H1 (cell line): ENCODE results near the gene TAF8. TPM values are rescaled to one million over a fixed set of nuclear protein-coding genes. Genes with fewer than 3 reads are reported as not detected.

Experiments used
- CTCF ChIA-PET: fragments of 300-600 bp; sonication (Branson Sonifier 250); formaldehyde crosslinking; loops from one replicate; lab custom pipeline; 2021; ENCODE audit not compliant: partially characterized antibody; lab: Charles Lee
- POLR2A ChIA-PET: fragments of 300-600 bp; sonication (Branson Sonifier 250); formaldehyde crosslinking; loops from one replicate; lab custom pipeline; 2021; ENCODE audit warnings: inconsistent platforms; ENCODE audit not compliant: partially characterized antibody; lab: Charles Lee
- DNase-seq, 2 experiments: peaks; one replicate each; pipeline versions ENCODE4 v3.0.0 to v3.0.0-alpha.2; 2010 to 2022; ENCODE audit warnings: low spot score in 2 of 2, low read depth in 1 of 2, mixed read lengths in 1 of 2
- FAIRE-seq: peaks from 2 replicates; lab custom pipeline; 2011; peaks lifted over from hg19 to GRCh38; lab: Jason Lieb, UNC
- H2AFZ ChIP-seq: 2 replicates; pipeline ENCODE4 v1.8.1; 2012; ENCODE audit warnings: low read length, inconsistent platforms
- H2AK5ac ChIP-seq: 2 replicates; pipeline ENCODE4 v1.6.1; 2013; ENCODE audit warnings: low read depth, low read length
- H2BK120ac ChIP-seq: replicated peaks from 2 replicates; pipeline ENCODE3; 2013; ENCODE audit warnings: low read depth, low read length, inconsistent platforms
- H2BK12ac ChIP-seq: 2 replicates; pipeline ENCODE4 v1.6.1; 2013; ENCODE audit warnings: low read depth, low read length
- H2BK15ac ChIP-seq: 2 replicates; pipeline ENCODE4 v1.6.1; 2013; ENCODE audit warnings: low read length
- H2BK20ac ChIP-seq: 2 replicates; pipeline ENCODE4 v1.6.1; 2013; ENCODE audit warnings: low read length
- H2BK5ac ChIP-seq: 2 replicates; pipeline ENCODE4 v1.6.1; 2013; ENCODE audit warnings: low read depth, low read length
- H3K14ac ChIP-seq: 2 replicates; pipeline ENCODE4 v1.6.1; 2013; ENCODE audit warnings: inconsistent platforms; ENCODE audit not compliant: insufficient read length
- H3K18ac ChIP-seq: 2 replicates; pipeline ENCODE4 v1.6.1; 2013; ENCODE audit warnings: low read length; ENCODE audit errors: extremely low read depth
- H3K23ac ChIP-seq: 2 replicates; pipeline ENCODE4 v1.6.1; 2013; ENCODE audit warnings: inconsistent platforms; ENCODE audit not compliant: insufficient read length
- H3K23me2 ChIP-seq: 2 replicates; pipeline ENCODE4 v1.6.1; 2013; ENCODE audit warnings: low read depth, low read length
- H3K27ac ChIP-seq: 2 replicates; pipeline ENCODE4 v1.6.1; 2011; ENCODE audit warnings: low read depth, low read length, inconsistent platforms
- H3K27me3 ChIP-seq, 4 experiments: replicated peaks in 1 of 4; 1 replicate in 1 of 4; 2 replicates in 3 of 4; pipeline versions ENCODE4 v1.6.1 to v1.8.1; 2011 to 2013; ENCODE audit warnings: low read length in 3 of 4, mild to moderate bottlenecking in 3 of 4, inconsistent platforms in 2 of 4, mixed read lengths in 2 of 4, moderate library complexity in 1 of 4; ENCODE audit not compliant: control insufficient read depth in 3 of 4, insufficient read depth in 3 of 4; ENCODE audit errors: extremely low read depth in 1 of 4
- H3K36me3 ChIP-seq, 4 experiments: 2 replicates each; pipeline versions ENCODE4 v1.6.1 to v1.8.1; 2011 to 2013; ENCODE audit warnings: mild to moderate bottlenecking in 4 of 4, low read length in 3 of 4, moderate library complexity in 2 of 4, control low read depth in 1 of 4, inconsistent platforms in 1 of 4; ENCODE audit not compliant: insufficient read depth in 4 of 4, control insufficient read depth in 2 of 4
- H3K4ac ChIP-seq: replicated peaks from 2 replicates; pipeline ENCODE3; 2013; ENCODE audit warnings: low read length, low read depth, mixed read lengths, inconsistent platforms; ENCODE audit not compliant: insufficient read length
- H3K4me1 ChIP-seq, 4 experiments: replicated peaks in 1 of 4; 1 replicate in 1 of 4; 2 replicates in 3 of 4; pipeline versions ENCODE4 v1.6.1 to v1.8.1; 2011 to 2013; ENCODE audit warnings: low read length in 3 of 4, inconsistent platforms in 2 of 4, mixed read lengths in 1 of 4; ENCODE audit not compliant: insufficient read depth in 4 of 4, control insufficient read depth in 3 of 4
- H3K4me2 ChIP-seq, 2 experiments: 2 replicates each; pipeline versions ENCODE4 v1.6.1 to v1.8.1; 2011 to 2013; ENCODE audit warnings: low read depth in 2 of 2, low read length in 2 of 2, control low read depth in 1 of 2, inconsistent platforms in 1 of 2, mild to moderate bottlenecking in 1 of 2; ENCODE audit not compliant: insufficient read depth in 1 of 2
- H3K4me3 ChIP-seq, 4 experiments: fragments of 200-600, 300-600 bp in 1 of 4; sonication (generic), shearing (Covaris generic), sonication (Bioruptor Twin) in 1 of 4; 2 replicates each; pipeline versions ENCODE4 v1.5.1 to v1.8.1; 2011 to 2016; ENCODE audit warnings: low read length in 4 of 4, low read depth in 3 of 4, control low read depth in 2 of 4, inconsistent platforms in 2 of 4, mild to moderate bottlenecking in 2 of 4, mixed read lengths in 1 of 4, moderate library complexity in 1 of 4; ENCODE audit not compliant: insufficient read depth in 2 of 4; ENCODE audit errors: extremely low read depth in 1 of 4
- H3K56ac ChIP-seq: replicated peaks from 2 replicates; pipeline ENCODE3; 2013; ENCODE audit warnings: low read depth, mild to moderate bottlenecking, mixed read lengths, low read length, inconsistent platforms; ENCODE audit not compliant: insufficient read length
- H3K79me1 ChIP-seq: 2 replicates; pipeline ENCODE4 v1.6.1; 2013; ENCODE audit warnings: low read depth, low read length, control low read depth
- H3K79me2 ChIP-seq, 2 experiments: 2 replicates each; pipeline versions ENCODE4 v1.6.1 to v1.8.1; 2012 to 2013; ENCODE audit warnings: low read length in 2 of 2, mild to moderate bottlenecking in 2 of 2, inconsistent platforms in 1 of 2; ENCODE audit not compliant: insufficient read depth in 2 of 2, control insufficient read depth in 1 of 2
- H3K9ac ChIP-seq, 4 experiments: replicated peaks in 1 of 4; 1 replicate in 1 of 4; 2 replicates in 3 of 4; pipeline versions ENCODE4 v1.6.1 to v1.8.1; 2011 to 2013; ENCODE audit warnings: low read depth in 3 of 4, low read length in 3 of 4, control low read depth in 2 of 4, mild to moderate bottlenecking in 2 of 4, moderate library complexity in 2 of 4, inconsistent platforms in 1 of 4; ENCODE audit errors: extremely low read depth in 1 of 4
- H3K9me3 ChIP-seq, 2 experiments: 2 replicates each; pipeline versions ENCODE4 v1.6.1 to v1.8.1; 2012 to 2013; ENCODE audit warnings: mild to moderate bottlenecking in 2 of 2, moderate library complexity in 2 of 2, control low read depth in 1 of 2, inconsistent platforms in 1 of 2, low read depth in 1 of 2, low read length in 1 of 2, mixed read lengths in 1 of 2; ENCODE audit not compliant: insufficient read depth in 2 of 2
- H4K20me1 ChIP-seq, 2 experiments: replicated peaks in 1 of 2; 2 replicates each; pipeline versions ENCODE3 to v1.8.1; 2011 to 2013; ENCODE audit warnings: inconsistent platforms in 2 of 2, low read length in 2 of 2, mild to moderate bottlenecking in 1 of 2; ENCODE audit not compliant: insufficient read depth in 2 of 2, control insufficient read depth in 1 of 2
- H4K5ac ChIP-seq: 2 replicates; pipeline ENCODE4 v1.6.1; 2013; ENCODE audit warnings: low read length, low read depth, mixed read lengths, inconsistent platforms; ENCODE audit not compliant: insufficient read length
- H4K8ac ChIP-seq: 2 replicates; pipeline ENCODE4 v1.8.0; 2013; ENCODE audit warnings: mild to moderate bottlenecking, moderate library complexity, low read length, inconsistent platforms; ENCODE audit not compliant: insufficient read depth; ENCODE audit errors: extremely low read depth
- H4K91ac ChIP-seq: replicated peaks from 2 replicates; pipeline ENCODE3; 2013; ENCODE audit warnings: low read length, mixed read lengths, inconsistent platforms; ENCODE audit not compliant: insufficient read length
- EGR1 ChIP-seq: IDR thresholded peaks from 2 replicates; pipeline ENCODE4 v1.6.1; 2011; ENCODE audit warnings: low read depth, low read length, borderline replicate concordance
- WGBS, 2 experiments: shearing (Covaris generic) in 1 of 2; methylation state at CpG; one replicate each; pipeline versions ENCODE4 v1.1.6 to v1.1.7; 2013 to 2015; ENCODE audit warnings: low lambda C conversion rate in 2 of 2, mixed read lengths in 2 of 2, inconsistent platforms in 1 of 2, low coverage in 1 of 2, missing lambda C conversion rate in 1 of 2; ENCODE audit not compliant: insufficient replicate concordance in 2 of 2, insufficient coverage in 1 of 2, insufficient read length in 1 of 2; ENCODE audit errors: extremely low coverage in 1 of 2, missing lambda C conversion rate in 1 of 2; 5-methylcytosine and 5-hydroxymethylcytosine counted together
- polyA plus RNA-seq, 7 experiments: library from polyadenylated mRNA; depleted of rRNA in 3 of 7; stranded (reverse) in 5 of 7; unstranded in 2 of 7; fragments of >200 nt in 5 of 7; fragments of 200-250 nt in 2 of 7; gene quantifications; 1 replicate in 5 of 7; 2 replicates in 1 of 7; 4 replicates in 1 of 7; pipeline versions ENCODE4 v1.2.1 to v1.2.3, GENCODE V29; 2011 to 2013; ENCODE audit warnings: missing spikeins in 2 of 7, mixed read lengths in 2 of 7
- total RNA-seq: library from RNA; stranded (reverse); fragmentation: NEBNext Ultra II Directional; extraction: Animal tissue kit (Norgen Biotek cat#: 25700); gene quantifications from 2 replicates; pipeline ENCODE4 v1.2.1, GENCODE V29; 2021

TAF8 gene
- total and polyA plus RNA-seq, 2 of the 8 experiments (the other 6 are each of a cell fraction or from before 2014, with no cell fraction given) = 32.2 to 34.0 TPM

DNA sequence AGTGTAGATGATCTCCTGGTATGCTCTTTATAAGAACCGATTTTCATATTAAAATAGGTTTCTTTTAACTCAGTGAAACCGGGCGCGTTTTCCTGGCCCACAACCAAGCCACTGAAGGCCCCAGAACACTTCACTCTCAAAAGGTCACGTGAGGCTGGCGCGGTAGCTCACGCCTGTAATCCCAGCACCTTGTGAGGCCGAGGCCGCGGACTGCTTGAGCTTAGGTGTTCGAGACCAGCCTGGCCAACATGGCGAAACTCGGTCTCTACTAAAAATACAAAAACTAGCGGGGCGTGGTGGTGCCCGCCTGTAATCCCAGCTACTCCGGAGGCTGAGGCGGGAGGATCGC lies 402 bp upstream of the TAF8 start:
- FAIRE-seq = no peak
- H3K9me3 ChIP-seq = no peaks in the 10 kb centered on the region
- H4K5ac ChIP-seq = no peak overlapping the region
- H3K14ac ChIP-seq = no peak overlapping the region
- H3K79me2 ChIP-seq = peaks cover 0 to 6% of the 10 kb centered on the region in 2 experiments; a peak in 1 of 4 replicates
- no peak overlapping the region for H2AK5ac ChIP-seq
- WGBS, 2 experiments = 41% methylated on average over 20 of the region's 20 CpGs; no CpG with 5 or more reads in 1 of the 2 experiments
- H3K4ac ChIP-seq = no peak overlapping the region
- H3K4me1 ChIP-seq = peaks cover 13 to 16% (median 14%) of the 10 kb centered on the region in 4 experiments
- POLR2A ChIA-PET = interaction anchor here (0.7 to 15.0 kb wide), 31 partner anchors 9 to 579 kb away, joined by 3 to 157 read pairs (median 4); partner anchors contain the start of genes BYSL, CCND3, GUCA1B and MED20
- peaks cover under 1 to 11% (median 6%) of the 10 kb centered on the region in 4 experiments; a peak in 6 of 8 replicates for H3K36me3 ChIP-seq
- H2BK120ac ChIP-seq = no peak overlapping the region
- H3K27me3 ChIP-seq = peaks cover 38 to 50% (median 47%) of the 10 kb centered on the region in 4 experiments
- no peak overlapping the region for H2BK15ac ChIP-seq
- H3K23ac ChIP-seq = no peak overlapping the region
- H2BK5ac ChIP-seq = no peak overlapping the region; the same call in 1 of the 2 replicates
- CTCF ChIA-PET = interaction anchor here (0.8 to 11.7 kb wide), 9 partner anchors 19 to 281 kb away, joined by 3 to 108 read pairs (median 4); partner anchors contain the start of gene TOMM6
- H3K23me2 ChIP-seq = peaks cover 10% of the 10 kb centered on the region
- no peak overlapping the region for H4K91ac ChIP-seq
- H3K27ac ChIP-seq = no peak overlapping the region
- 0 out of 2 replicates have a peak overlapping the region, but pooled peaks have one; percentile 12 for H2BK12ac ChIP-seq
- no peaks in the 10 kb centered on the region for H3K79me1 ChIP-seq
- H3K56ac ChIP-seq = no peak overlapping the region
- H3K9ac ChIP-seq = no peak overlapping the region
- H2BK20ac ChIP-seq = no peak overlapping the region
- H3K4me2 ChIP-seq = peak overlapping the region; percentile 55 to 72
- H4K20me1 ChIP-seq = peaks cover 2 to 9% of the 10 kb centered on the region in 2 experiments
- no peak overlapping the region for H2AFZ ChIP-seq
- H3K18ac ChIP-seq = no peak overlapping the region
- peak overlapping the region; percentile 53 for H4K8ac ChIP-seq
- H3K4me3 ChIP-seq = peak overlapping the region; percentile 25 to 86 (median 58); a peak in 6 of 8 replicates
- DNase-seq = no peak
- TF ChIP-seq EGR1 = no peak
